H9 (cell line): ENCODE measurements around the gene TSPYL2. TPM values are rescaled to one million over a fixed set of nuclear protein-coding genes. Genes with fewer than 3 reads are reported as not detected.

Experiments used
- DNase-seq: peaks from one replicate; pipeline ENCODE4 v3.0.0-alpha.2; 2017
- H2AFZ ChIP-seq: one replicate; pipeline ENCODE4 v1.6.1; 2013; ENCODE audit warnings: mild to moderate bottlenecking, low read length, control low read depth, moderate library complexity
- H2AK5ac ChIP-seq: 2 replicates; pipeline ENCODE4 v1.6.1; 2013; ENCODE audit warnings: low read length, control low read depth, mixed read lengths; ENCODE audit not compliant: insufficient read length
- H2BK120ac ChIP-seq: one replicate; pipeline ENCODE4 v1.6.1; 2013; ENCODE audit warnings: low read depth, mild to moderate bottlenecking, low read length, control low read depth, inconsistent platforms; ENCODE audit not compliant: poor library complexity, severe bottlenecking
- H2BK12ac ChIP-seq: 2 replicates; pipeline ENCODE4 v1.6.1; 2013; ENCODE audit warnings: low read length, control low read depth, mixed read lengths, low read depth; ENCODE audit not compliant: insufficient read length
- H2BK15ac ChIP-seq: 2 replicates; pipeline ENCODE4 v1.6.1; 2013; ENCODE audit warnings: low read depth, low read length, control low read depth
- H2BK20ac ChIP-seq: one replicate; pipeline ENCODE4 v1.6.1; 2013; ENCODE audit warnings: low read depth, mild to moderate bottlenecking, low read length, control low read depth, inconsistent platforms; ENCODE audit not compliant: poor library complexity, severe bottlenecking
- H2BK5ac ChIP-seq: 2 replicates; pipeline ENCODE4 v1.6.1; 2013; ENCODE audit warnings: low read length, control low read depth, mixed read lengths; ENCODE audit not compliant: insufficient read length
- H3K14ac ChIP-seq: 2 replicates; pipeline ENCODE4 v1.6.1; 2013; ENCODE audit warnings: low read length, control low read depth; ENCODE audit not compliant: insufficient read depth
- H3K18ac ChIP-seq: 2 replicates; pipeline ENCODE4 v1.6.1; 2013; ENCODE audit warnings: low read depth, mild to moderate bottlenecking, mixed read lengths, low read length, control low read depth; ENCODE audit not compliant: insufficient read length
- H3K23ac ChIP-seq: 2 replicates; pipeline ENCODE4 v1.6.1; 2013; ENCODE audit warnings: low read length, control low read depth, mixed read lengths, low read depth; ENCODE audit not compliant: insufficient read length
- H3K23me2 ChIP-seq: 2 replicates; pipeline ENCODE4 v1.6.1; 2013; ENCODE audit warnings: low read depth, mild to moderate bottlenecking, mixed read lengths, low read length, control low read depth; ENCODE audit not compliant: insufficient read length, poor library complexity, severe bottlenecking
- H3K27ac ChIP-seq: 2 replicates; pipeline ENCODE4 v1.5.1; 2013; ENCODE audit warnings: low read length, control low read depth, mixed read lengths, low read depth; ENCODE audit not compliant: insufficient read length
- H3K27me3 ChIP-seq: 2 replicates; pipeline ENCODE4 v1.6.1; 2013; ENCODE audit warnings: low read length, control low read depth, inconsistent platforms; ENCODE audit not compliant: insufficient read depth
- H3K4ac ChIP-seq: 2 replicates; pipeline ENCODE4 v1.6.1; 2013; ENCODE audit warnings: low read depth, mild to moderate bottlenecking, control low read depth, inconsistent platforms, low read length, moderate library complexity
- H3K4me1 ChIP-seq: 2 replicates; pipeline ENCODE4 v1.6.1; 2013; ENCODE audit warnings: low read length, control low read depth, inconsistent platforms; ENCODE audit not compliant: insufficient read depth
- H3K4me2 ChIP-seq: 2 replicates; pipeline ENCODE4 v1.6.1; 2013; ENCODE audit warnings: low read length, control low read depth, mixed read lengths; ENCODE audit not compliant: insufficient read length, insufficient read depth
- H3K56ac ChIP-seq: 2 replicates; pipeline ENCODE4 v1.6.1; 2013; ENCODE audit warnings: low read depth, mild to moderate bottlenecking, mixed read lengths, low read length, control low read depth; ENCODE audit not compliant: insufficient read length
- H3K79me1 ChIP-seq: 2 replicates; pipeline ENCODE4 v1.6.1; 2013; ENCODE audit warnings: low read depth, mild to moderate bottlenecking, moderate library complexity, low read length, control low read depth, inconsistent platforms; ENCODE audit not compliant: insufficient read depth, poor library complexity, severe bottlenecking
- H3K79me2 ChIP-seq: 2 replicates; pipeline ENCODE4 v1.6.1; 2013; ENCODE audit warnings: low read length, control low read depth, inconsistent platforms; ENCODE audit not compliant: insufficient read depth
- H3K9ac ChIP-seq: 2 replicates; pipeline ENCODE4 v1.6.1; 2013; ENCODE audit warnings: low read length, control low read depth, mixed read lengths; ENCODE audit not compliant: insufficient read length; ENCODE audit errors: extremely low read depth
- H3K9me3 ChIP-seq: one replicate; pipeline ENCODE4 v1.6.1; 2013; ENCODE audit warnings: low read depth, low read length, inconsistent platforms; ENCODE audit not compliant: control insufficient read depth
- H3T11ph ChIP-seq: one replicate; pipeline ENCODE4 v1.6.1; 2013; ENCODE audit warnings: mild to moderate bottlenecking, low read length, control low read depth, inconsistent platforms
- H4K20me1 ChIP-seq: one replicate; pipeline ENCODE4 v1.6.1; 2013; ENCODE audit not compliant: control insufficient read depth, insufficient read length, insufficient read depth
- H4K5ac ChIP-seq: 2 replicates; pipeline ENCODE4 v1.6.1; 2013; ENCODE audit warnings: low read depth, mild to moderate bottlenecking, mixed read lengths, low read length, control low read depth; ENCODE audit not compliant: insufficient read length
- H4K8ac ChIP-seq: replicated peaks from 2 replicates; pipeline ENCODE4 v1.6.1; 2013; ENCODE audit warnings: low read length, control low read depth, mixed read lengths, low read depth; ENCODE audit not compliant: insufficient read length
- H4K91ac ChIP-seq: 2 replicates; pipeline ENCODE4 v1.6.1; 2013; ENCODE audit warnings: low read depth, mild to moderate bottlenecking, moderate library complexity, mixed read lengths, low read length, control low read depth; ENCODE audit not compliant: insufficient read length
- H3K27ac Mint-ChIP-seq, 3 experiments: 2 replicates in 2 of 3; 3 replicates in 1 of 3; pipeline ENCODE4 v1.8.0; 2020 to 2021; ENCODE audit warnings: mixed read lengths in 3 of 3, mild to moderate bottlenecking in 1 of 3, moderate library complexity in 1 of 3
- H3K27me3 Mint-ChIP-seq: 2 replicates; pipeline ENCODE4 v1.8.0; 2021; ENCODE audit warnings: low read depth, mild to moderate bottlenecking, moderate library complexity, mixed read lengths
- H3K36me3 Mint-ChIP-seq, 3 experiments: 2 replicates in 2 of 3; 3 replicates in 1 of 3; pipeline ENCODE4 v1.8.0; 2020 to 2021; ENCODE audit warnings: low read depth in 3 of 3, mixed read lengths in 3 of 3; ENCODE audit not compliant: insufficient read depth in 1 of 3
- H3K4me1 Mint-ChIP-seq, 2 experiments: 2 replicates each; pipeline ENCODE4 v1.8.0; 2020; ENCODE audit warnings: mixed read lengths in 2 of 2
- H3K4me3 Mint-ChIP-seq, 2 experiments: 2 replicates in 1 of 2; 3 replicates in 1 of 2; pipeline ENCODE4 v1.8.0; 2020 to 2021; ENCODE audit warnings: mild to moderate bottlenecking in 2 of 2, mixed read lengths in 2 of 2, moderate library complexity in 1 of 2
- H3K9me3 Mint-ChIP-seq, 2 experiments: 2 replicates in 1 of 2; 3 replicates in 1 of 2; pipeline ENCODE4 v1.8.0; 2020; ENCODE audit warnings: mild to moderate bottlenecking in 2 of 2, mixed read lengths in 2 of 2, moderate library complexity in 1 of 2
- WGBS: extraction: QIAGEN DNeasy Blood & Tissue Kit; methylation state at CpG from one replicate; pipeline ENCODE4 v1.1.7; 2013; ENCODE audit warnings: missing lambda C conversion rate, low lambda C conversion rate, mixed read lengths; ENCODE audit not compliant: insufficient read length; ENCODE audit errors: extremely low coverage; 5-methylcytosine and 5-hydroxymethylcytosine counted together
- total RNA-seq: library from RNA; stranded (reverse); gene quantifications from 2 replicates; pipeline ENCODE4 v1.2.1, GENCODE V29; 2021
- TF ChIP-seq, protein P1 (sequence below): fragments of 200-600 bp; sonication (generic); conservative IDR thresholded peaks from 3 replicates; pipeline ENCODE4 v1.8.0; 2021; ENCODE audit warnings: antibody characterized with exemption, mild to moderate bottlenecking

The TSPYL2 gene
- total RNA-seq, 1 experiment from 2014 or later = 24.6 TPM

GRCh38 chrX:53050841-53051240 lies 31.3 kb upstream of the TSPYL2 start:
- Histone ChIP-seq H2BK20ac (no peak overlapping the region), H2BK15ac (no peak overlapping the region), H2BK12ac (no peak overlapping the region), H3K9ac (no peak overlapping the region), H3K27ac (no peak overlapping the region), H3K23me2 (peaks cover 9% of the 10 kb centered on the region), H3K56ac (no peak overlapping the region), H3K4me1 (no peaks in the 10 kb centered on the region), H3K14ac (no peak overlapping the region; the same call in 1 of the 2 replicates), H3K23ac (no peak overlapping the region), H3K79me2 (no peaks in the 10 kb centered on the region; the same call in 1 of the 2 replicates), H3K27me3 (no peaks in the 10 kb centered on the region), H3K79me1 (no peaks in the 10 kb centered on the region), H3K9me3 (peaks cover 45% of the 10 kb centered on the region), H2AK5ac (no peak overlapping the region), H2BK120ac (no peak overlapping the region), H4K5ac (no peak overlapping the region), H2AFZ (no peak overlapping the region), H3K18ac (no peak overlapping the region), H3K4me2 (no peak overlapping the region), H4K20me1 (no peaks in the 10 kb centered on the region), H2BK5ac (no peak overlapping the region), H4K8ac (no peak overlapping the region), H3T11ph (no peak overlapping the region), H4K91ac (no peak overlapping the region), H3K4ac (no peak overlapping the region)
- TF ChIP-seq, protein P1, sequence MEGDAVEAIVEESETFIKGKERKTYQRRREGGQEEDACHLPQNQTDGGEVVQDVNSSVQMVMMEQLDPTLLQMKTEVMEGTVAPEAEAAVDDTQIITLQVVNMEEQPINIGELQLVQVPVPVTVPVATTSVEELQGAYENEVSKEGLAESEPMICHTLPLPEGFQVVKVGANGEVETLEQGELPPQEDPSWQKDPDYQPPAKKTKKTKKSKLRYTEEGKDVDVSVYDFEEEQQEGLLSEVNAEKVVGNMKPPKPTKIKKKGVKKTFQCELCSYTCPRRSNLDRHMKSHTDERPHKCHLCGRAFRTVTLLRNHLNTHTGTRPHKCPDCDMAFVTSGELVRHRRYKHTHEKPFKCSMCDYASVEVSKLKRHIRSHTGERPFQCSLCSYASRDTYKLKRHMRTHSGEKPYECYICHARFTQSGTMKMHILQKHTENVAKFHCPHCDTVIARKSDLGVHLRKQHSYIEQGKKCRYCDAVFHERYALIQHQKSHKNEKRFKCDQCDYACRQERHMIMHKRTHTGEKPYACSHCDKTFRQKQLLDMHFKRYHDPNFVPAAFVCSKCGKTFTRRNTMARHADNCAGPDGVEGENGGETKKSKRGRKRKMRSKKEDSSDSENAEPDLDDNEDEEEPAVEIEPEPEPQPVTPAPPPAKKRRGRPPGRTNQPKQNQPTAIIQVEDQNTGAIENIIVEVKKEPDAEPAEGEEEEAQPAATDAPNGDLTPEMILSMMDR = no peak
- WGBS = no CpG with 5 or more reads among the region's 6 CpGs
- DNase-seq = no peak
- Mint-ChIP-seq H3K27ac (no peak overlapping the region), H3K4me1 (peaks cover 5 to 15% of the 10 kb centered on the region in 2 experiments), H3K27me3 (peaks cover 3% of the 10 kb centered on the region), H3K36me3 (peaks cover 0 to 3% (median 0%) of the 10 kb centered on the region in 3 experiments; a peak in 2 of 7 replicates), H3K4me3 (no peak overlapping the region), H3K9me3 (peaks cover 29 to 31% of the 10 kb centered on the region in 2 experiments)
